A673 (cell line): ENCODE measurements around the gene CTNNA3. TPM values are rescaled to one million over a fixed set of nuclear protein-coding genes. Genes with fewer than 3 reads are reported as not detected.

Experiments used
- BruUV-seq: library from RNA; stranded (reverse); fragments of 400-500 nt; replicated peaks from 2 replicates; lab custom pipeline; 2021; lab: Mats Ljungman, UMichigan
- CTCF ChIA-PET: fragments of 300-600 bp; sonication (Branson Sonifier 250); formaldehyde crosslinking; loops from one replicate; lab custom pipeline; 2022; ENCODE audit warnings: antibody characterized with exemption; lab: Charles Lee
- POLR2A ChIA-PET: fragments of 300-600 bp; sonication (Branson Sonifier 250); formaldehyde crosslinking; loops from one replicate; lab custom pipeline; 2022; ENCODE audit warnings: antibody characterized with exemption; ENCODE audit not compliant: low non-redundant PET; lab: Charles Lee
- DNase-seq: peaks from one replicate; pipeline ENCODE4 v3.0.0-alpha.2; 2015; ENCODE audit warnings: low spot score
- H3K27ac ChIP-seq: fragments of 200-600 bp; sonication (generic); 2 replicates; pipeline ENCODE4 v1.5.1; 2016; ENCODE audit warnings: mixed run types, low read depth, mild to moderate bottlenecking, mixed read lengths, antibody characterized with exemption, low read length; ENCODE audit not compliant: poor library complexity, severe bottlenecking
- H3K27me3 ChIP-seq: fragments of 200-600 bp; sonication (generic); replicated peaks from 2 replicates; pipeline ENCODE4 v1.6.1; 2017; ENCODE audit warnings: mixed run types, low read depth, mild to moderate bottlenecking, mixed read lengths, antibody characterized with exemption, low read length; ENCODE audit not compliant: insufficient read depth, poor library complexity
- H3K36me3 ChIP-seq: fragments of 200-600 bp; sonication (generic); 2 replicates; pipeline ENCODE4 v1.6.1; 2016; ENCODE audit warnings: mixed run types, mild to moderate bottlenecking, mixed read lengths, antibody characterized with exemption, low read length; ENCODE audit not compliant: insufficient read depth, poor library complexity, severe bottlenecking
- H3K4me1 ChIP-seq: fragments of 200-600 bp; sonication (generic); 2 replicates; pipeline ENCODE4 v1.6.1; 2017; ENCODE audit warnings: mixed run types, mild to moderate bottlenecking, mixed read lengths, antibody characterized with exemption, low read length; ENCODE audit not compliant: insufficient read depth, poor library complexity, severe bottlenecking
- H3K4me3 ChIP-seq: fragments of 200-600 bp; sonication (generic); 2 replicates; pipeline ENCODE4 v1.5.1; 2016; ENCODE audit warnings: low read depth, mixed run types, mild to moderate bottlenecking, mixed read lengths, low read length; ENCODE audit not compliant: poor library complexity, severe bottlenecking
- H3K9me3 ChIP-seq: fragments of 200-600 bp; sonication (generic); 2 replicates; pipeline ENCODE4 v1.6.1; 2016; ENCODE audit warnings: mixed run types, low read depth, mild to moderate bottlenecking, mixed read lengths, antibody characterized with exemption, low read length; ENCODE audit not compliant: poor library complexity, severe bottlenecking
- EZH2 ChIP-seq: fragments of 200-600 bp; sonication (generic); IDR thresholded peaks from 2 replicates; pipeline ENCODE4 v1.6.1; 2017; ENCODE audit warnings: borderline replicate concordance, low read depth, mild to moderate bottlenecking, mixed read lengths, antibody characterized with exemption, low read length; ENCODE audit not compliant: poor library complexity, severe bottlenecking
- intact Hi-C: fragments of 100-400 bp; cut with micrococcal nuclease; formaldehyde crosslinking; loops from one replicate; pipeline ENCODE4 v1.10.0; 2022; ENCODE audit not compliant: unreplicated experiment
- total RNA-seq: library from RNA; stranded (reverse); gene quantifications from 2 replicates; pipeline ENCODE4 v1.2.3, GENCODE V29; 2021
- TF ChIP-seq, protein P1 (sequence below): fragments of 300-800, 200-600 bp; sonication (generic); conservative IDR thresholded peaks from 2 replicates; pipeline ENCODE4 v1.5.1; 2017; ENCODE audit warnings: low read depth, mild to moderate bottlenecking, antibody characterized with exemption, low read length, moderate library complexity, mixed read lengths

Gene CTNNA3
- total RNA-seq, 1 experiment from 2014 or later = not detected

DNA sequence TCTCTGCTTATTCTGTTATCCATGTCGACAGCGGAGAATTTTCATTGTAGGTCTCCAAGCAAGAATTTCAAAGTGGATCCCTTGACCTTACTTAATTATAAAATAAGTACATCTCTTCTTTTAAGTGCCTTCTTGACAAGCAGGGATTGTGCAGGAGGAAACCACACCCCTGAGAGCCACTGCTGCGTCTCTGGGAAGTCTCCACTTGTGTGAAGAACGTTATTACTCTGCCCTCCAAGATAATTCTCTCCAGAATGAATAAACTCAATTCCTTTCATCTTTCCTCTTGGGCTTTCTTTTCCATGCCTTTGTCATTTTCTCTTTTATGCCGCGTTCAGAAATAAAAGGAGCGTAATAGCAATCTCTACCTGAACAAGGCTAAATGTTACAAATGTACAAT lies 1801.0 kb downstream of the CTNNA3 start:
- intact Hi-C loops = no loop called here
- Histone ChIP-seq H3K36me3 (peaks cover 2% of the 10 kb centered on the region), H3K4me1 (no peaks in the 10 kb centered on the region), H3K9me3 (peaks cover 6% of the 10 kb centered on the region), H3K27me3 (no peaks in the 10 kb centered on the region), H3K27ac (no peak overlapping the region), H3K4me3 (no peak overlapping the region)
- no peak for TF ChIP-seq EZH2
- TF ChIP-seq, protein P1, sequence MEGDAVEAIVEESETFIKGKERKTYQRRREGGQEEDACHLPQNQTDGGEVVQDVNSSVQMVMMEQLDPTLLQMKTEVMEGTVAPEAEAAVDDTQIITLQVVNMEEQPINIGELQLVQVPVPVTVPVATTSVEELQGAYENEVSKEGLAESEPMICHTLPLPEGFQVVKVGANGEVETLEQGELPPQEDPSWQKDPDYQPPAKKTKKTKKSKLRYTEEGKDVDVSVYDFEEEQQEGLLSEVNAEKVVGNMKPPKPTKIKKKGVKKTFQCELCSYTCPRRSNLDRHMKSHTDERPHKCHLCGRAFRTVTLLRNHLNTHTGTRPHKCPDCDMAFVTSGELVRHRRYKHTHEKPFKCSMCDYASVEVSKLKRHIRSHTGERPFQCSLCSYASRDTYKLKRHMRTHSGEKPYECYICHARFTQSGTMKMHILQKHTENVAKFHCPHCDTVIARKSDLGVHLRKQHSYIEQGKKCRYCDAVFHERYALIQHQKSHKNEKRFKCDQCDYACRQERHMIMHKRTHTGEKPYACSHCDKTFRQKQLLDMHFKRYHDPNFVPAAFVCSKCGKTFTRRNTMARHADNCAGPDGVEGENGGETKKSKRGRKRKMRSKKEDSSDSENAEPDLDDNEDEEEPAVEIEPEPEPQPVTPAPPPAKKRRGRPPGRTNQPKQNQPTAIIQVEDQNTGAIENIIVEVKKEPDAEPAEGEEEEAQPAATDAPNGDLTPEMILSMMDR = no peak
- no TSS peak for BruUV-seq
- DNase-seq = no peak
- POLR2A ChIA-PET = no interaction called here
- CTCF ChIA-PET = no interaction called here

DNA sequence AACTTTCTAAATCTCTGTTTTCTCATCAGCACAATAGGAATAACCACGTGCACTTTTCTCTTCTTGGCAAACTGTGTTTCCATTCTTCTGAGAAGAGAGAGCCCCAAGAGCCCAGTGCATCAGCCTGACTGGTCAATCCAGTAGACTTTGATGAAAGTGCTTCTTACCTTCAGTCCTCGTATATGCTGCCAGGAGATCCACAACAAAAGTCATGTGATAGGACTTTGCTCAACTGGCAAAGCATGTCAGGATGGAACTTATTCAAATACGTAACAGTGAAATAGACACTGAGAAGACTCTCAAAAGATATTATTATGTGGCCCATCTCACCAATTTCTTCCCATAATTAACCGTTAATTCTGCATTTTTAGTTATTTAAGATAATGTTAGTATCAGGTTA lies 1801.6 kb downstream of the CTNNA3 start:
- no peak overlapping the region for H3K4me3 ChIP-seq
- H3K4me1 ChIP-seq = no peaks in the 10 kb centered on the region
- TF ChIP-seq EZH2 = no peak
- TF ChIP-seq, protein P1 = no peak
- H3K36me3 ChIP-seq = peaks cover 2% of the 10 kb centered on the region
- no peak overlapping the region for H3K27ac ChIP-seq
- DNase-seq = no peak
- ChIA-PET POLR2A (no interaction called here), CTCF (no interaction called here)
- H3K27me3 ChIP-seq = no peaks in the 10 kb centered on the region
- intact Hi-C loops = no loop called here
- BruUV-seq = no TSS peak
- H3K9me3 ChIP-seq = peaks cover 8% of the 10 kb centered on the region

DNA sequence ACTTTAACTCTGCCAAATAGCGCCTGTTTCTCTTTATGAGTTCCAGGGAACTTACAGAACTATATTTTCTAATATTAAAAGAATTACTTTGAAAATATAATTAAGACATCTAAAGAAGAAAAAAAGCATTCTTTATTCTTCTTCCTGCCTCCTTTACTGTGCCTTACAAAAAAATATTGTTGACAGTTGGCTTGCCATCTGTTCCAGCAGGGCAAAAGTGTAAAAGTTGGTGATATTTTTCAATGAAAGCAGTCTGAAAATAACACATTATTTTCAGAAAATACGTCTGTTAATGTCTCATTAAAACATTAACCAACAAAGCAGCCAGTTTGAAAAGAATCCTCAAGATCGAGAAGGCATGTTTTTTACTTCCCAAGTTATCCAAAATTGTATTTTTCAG lies 1802.3 kb downstream of the CTNNA3 start:
- no peaks in the 10 kb centered on the region for H3K27me3 ChIP-seq
- BruUV-seq = no TSS peak
- H3K4me3 ChIP-seq = no peak overlapping the region
- H3K27ac ChIP-seq = no peak overlapping the region
- TF ChIP-seq EZH2 = no peak
- TF ChIP-seq, protein P1 = no peak
- peaks cover 2% of the 10 kb centered on the region for H3K36me3 ChIP-seq
- DNase-seq = no peak
- H3K9me3 ChIP-seq = peaks cover 8% of the 10 kb centered on the region
- POLR2A ChIA-PET = no interaction called here
- CTCF ChIA-PET = no interaction called here
- intact Hi-C loops = no loop called here
- H3K4me1 ChIP-seq = no peaks in the 10 kb centered on the region
